ENCODE measurements around the gene C4BPA. TPM values are rescaled to one million over a fixed set of nuclear protein-coding genes. Genes with fewer than 3 reads are reported as not detected.
A peak's percentile ranks its signal among the peaks of the same experiment; 100 is the strongest.

Gene C4BPA
- total and polyA plus RNA-seq, 9 of the 15 experiments (the other 6 are each of a cell fraction or from before 2014, with no cell fraction given), result 0.04 to 0.22 (median 0.11) TPM; not detected in 3

DNA sequence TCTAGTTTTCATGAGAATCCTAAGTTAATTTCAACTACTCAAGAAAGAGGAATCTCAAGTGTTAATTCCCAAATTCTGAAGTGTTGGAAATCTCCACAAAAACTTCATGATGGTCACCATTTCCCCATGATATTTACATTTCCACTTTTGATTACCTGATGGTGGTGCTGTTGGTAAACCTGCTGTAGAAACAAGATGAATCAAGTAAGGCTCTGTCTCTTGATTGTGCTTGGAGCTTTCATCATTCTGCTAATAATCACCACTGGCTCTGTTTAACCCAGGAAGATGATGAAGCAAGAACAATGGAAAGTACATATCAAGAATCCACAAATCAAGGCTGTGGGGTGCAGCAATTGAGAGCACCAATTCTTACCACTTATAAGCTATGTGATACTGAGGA lies 77.8 kb downstream of the C4BPA start (continued):
- TF ChIP-seq, protein P1, sequence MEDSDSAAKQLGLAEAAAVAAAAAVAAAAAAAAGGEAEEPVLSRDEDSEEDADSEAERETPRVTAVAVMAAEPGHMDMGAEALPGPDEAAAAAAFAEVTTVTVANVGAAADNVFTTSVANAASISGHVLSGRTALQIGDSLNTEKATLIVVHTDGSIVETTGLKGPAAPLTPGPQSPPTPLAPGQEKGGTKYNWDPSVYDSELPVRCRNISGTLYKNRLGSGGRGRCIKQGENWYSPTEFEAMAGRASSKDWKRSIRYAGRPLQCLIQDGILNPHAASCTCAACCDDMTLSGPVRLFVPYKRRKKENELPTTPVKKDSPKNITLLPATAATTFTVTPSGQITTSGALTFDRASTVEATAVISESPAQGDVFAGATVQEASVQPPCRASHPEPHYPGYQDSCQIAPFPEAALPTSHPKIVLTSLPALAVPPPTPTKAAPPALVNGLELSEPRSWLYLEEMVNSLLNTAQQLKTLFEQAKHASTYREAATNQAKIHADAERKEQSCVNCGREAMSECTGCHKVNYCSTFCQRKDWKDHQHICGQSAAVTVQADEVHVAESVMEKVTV (CRISPR knock-in tag; IDR thresholded peaks at IDR 0.05), result peak; percentile 75
- TF ChIP-seq HDAC2 (IDR thresholded peaks at IDR 0.05), result no peak
- TF ChIP-seq, protein P2, sequence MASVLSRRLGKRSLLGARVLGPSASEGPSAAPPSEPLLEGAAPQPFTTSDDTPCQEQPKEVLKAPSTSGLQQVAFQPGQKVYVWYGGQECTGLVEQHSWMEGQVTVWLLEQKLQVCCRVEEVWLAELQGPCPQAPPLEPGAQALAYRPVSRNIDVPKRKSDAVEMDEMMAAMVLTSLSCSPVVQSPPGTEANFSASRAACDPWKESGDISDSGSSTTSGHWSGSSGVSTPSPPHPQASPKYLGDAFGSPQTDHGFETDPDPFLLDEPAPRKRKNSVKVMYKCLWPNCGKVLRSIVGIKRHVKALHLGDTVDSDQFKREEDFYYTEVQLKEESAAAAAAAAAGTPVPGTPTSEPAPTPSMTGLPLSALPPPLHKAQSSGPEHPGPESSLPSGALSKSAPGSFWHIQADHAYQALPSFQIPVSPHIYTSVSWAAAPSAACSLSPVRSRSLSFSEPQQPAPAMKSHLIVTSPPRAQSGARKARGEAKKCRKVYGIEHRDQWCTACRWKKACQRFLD (CRISPR knock-in tag; IDR thresholded peaks at IDR 0.05), result no peak
- no peak for TF ChIP-seq MAFG (tag; conservative IDR thresholded peaks at IDR 0.05)
- TF ChIP-seq PHF21A (IDR thresholded peaks at IDR 0.05; ENCODE audit: borderline replicate concordance, low read depth), result no peak
- TF ChIP-seq GATAD2A (IDR thresholded peaks at IDR 0.05), result no peak
- TF ChIP-seq SOX6 (IDR thresholded peaks at IDR 0.05), result peak; percentile 26; the same call in 1 of the 2 replicates
- TF ChIP-seq GABPB2 (CRISPR knock-in tag; conservative IDR thresholded peaks at IDR 0.05), result no peak
- TF ChIP-seq ARNT (IDR thresholded peaks at IDR 0.05), result 0 out of 4 replicates have a peak, but pooled peaks of 1 of the 2 experiments have one; percentile 29
- no peak for TF ChIP-seq ZNF224 (CRISPR knock-in tag; IDR thresholded peaks at IDR 0.05)
- TF ChIP-seq SMAD2 (IDR thresholded peaks at IDR 0.05; ENCODE audit: low read depth, low read length), result no peak
- TF ChIP-seq ZNF436 (CRISPR knock-in tag; IDR thresholded peaks at IDR 0.05), result no peak
- TF ChIP-seq, protein P3, sequence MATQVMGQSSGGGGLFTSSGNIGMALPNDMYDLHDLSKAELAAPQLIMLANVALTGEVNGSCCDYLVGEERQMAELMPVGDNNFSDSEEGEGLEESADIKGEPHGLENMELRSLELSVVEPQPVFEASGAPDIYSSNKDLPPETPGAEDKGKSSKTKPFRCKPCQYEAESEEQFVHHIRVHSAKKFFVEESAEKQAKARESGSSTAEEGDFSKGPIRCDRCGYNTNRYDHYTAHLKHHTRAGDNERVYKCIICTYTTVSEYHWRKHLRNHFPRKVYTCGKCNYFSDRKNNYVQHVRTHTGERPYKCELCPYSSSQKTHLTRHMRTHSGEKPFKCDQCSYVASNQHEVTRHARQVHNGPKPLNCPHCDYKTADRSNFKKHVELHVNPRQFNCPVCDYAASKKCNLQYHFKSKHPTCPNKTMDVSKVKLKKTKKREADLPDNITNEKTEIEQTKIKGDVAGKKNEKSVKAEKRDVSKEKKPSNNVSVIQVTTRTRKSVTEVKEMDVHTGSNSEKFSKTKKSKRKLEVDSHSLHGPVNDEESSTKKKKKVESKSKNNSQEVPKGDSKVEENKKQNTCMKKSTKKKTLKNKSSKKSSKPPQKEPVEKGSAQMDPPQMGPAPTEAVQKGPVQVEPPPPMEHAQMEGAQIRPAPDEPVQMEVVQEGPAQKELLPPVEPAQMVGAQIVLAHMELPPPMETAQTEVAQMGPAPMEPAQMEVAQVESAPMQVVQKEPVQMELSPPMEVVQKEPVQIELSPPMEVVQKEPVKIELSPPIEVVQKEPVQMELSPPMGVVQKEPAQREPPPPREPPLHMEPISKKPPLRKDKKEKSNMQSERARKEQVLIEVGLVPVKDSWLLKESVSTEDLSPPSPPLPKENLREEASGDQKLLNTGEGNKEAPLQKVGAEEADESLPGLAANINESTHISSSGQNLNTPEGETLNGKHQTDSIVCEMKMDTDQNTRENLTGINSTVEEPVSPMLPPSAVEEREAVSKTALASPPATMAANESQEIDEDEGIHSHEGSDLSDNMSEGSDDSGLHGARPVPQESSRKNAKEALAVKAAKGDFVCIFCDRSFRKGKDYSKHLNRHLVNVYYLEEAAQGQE (IDR thresholded peaks at IDR 0.05; ENCODE audit: borderline replicate concordance), result peak; percentile 83
- TF ChIP-seq, protein P3 (CRISPR knock-in tag; IDR thresholded peaks at IDR 0.05; ENCODE audit: low read depth), result no peak
- TF ChIP-seq, protein P4, sequence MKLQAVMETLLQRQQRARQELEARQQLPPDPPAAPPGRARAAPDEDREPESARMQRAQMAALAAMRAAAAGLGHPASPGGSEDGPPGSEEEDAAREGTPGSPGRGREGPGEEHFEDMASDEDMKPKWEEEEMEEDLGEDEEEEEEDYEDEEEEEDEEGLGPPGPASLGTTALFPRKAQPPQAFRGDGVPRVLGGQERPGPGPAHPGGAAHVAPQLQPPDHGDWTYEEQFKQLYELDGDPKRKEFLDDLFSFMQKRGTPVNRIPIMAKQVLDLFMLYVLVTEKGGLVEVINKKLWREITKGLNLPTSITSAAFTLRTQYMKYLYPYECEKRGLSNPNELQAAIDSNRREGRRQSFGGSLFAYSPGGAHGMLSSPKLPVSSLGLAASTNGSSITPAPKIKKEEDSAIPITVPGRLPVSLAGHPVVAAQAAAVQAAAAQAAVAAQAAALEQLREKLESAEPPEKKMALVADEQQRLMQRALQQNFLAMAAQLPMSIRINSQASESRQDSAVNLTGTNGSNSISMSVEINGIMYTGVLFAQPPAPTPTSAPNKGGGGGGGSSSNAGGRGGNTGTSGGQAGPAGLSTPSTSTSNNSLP (IDR thresholded peaks at IDR 0.05; ENCODE audit: borderline replicate concordance, low read depth, low read length), result 0 out of 2 replicates have a peak, but pooled peaks have one; percentile 24
- peak in 1 of 2 experiments; percentile 70; a peak in 2 of 4 replicates for TF ChIP-seq FOXA3 (CRISPR knock-in tag; conservative IDR thresholded peaks at IDR 0.05 in 1 of 2, IDR thresholded peaks at IDR 0.05 in 1 of 2)

Data from K562 (cell line).